ENCODE measurements around the gene PISD. TPM values are rescaled to one million over a fixed set of nuclear protein-coding genes. Genes with fewer than 3 reads are reported as not detected.

PISD gene
- total and polyA plus RNA-seq, 7 donors: 10.2 to 24.2 (median 16.3) TPM

- no peak overlapping the region for H3K4me3 ChIP-seq
- 93 to 96% (median 94%) methylated on average over 8 of the region's 8 CpGs for WGBS, 3 donors
- H3K4me1 ChIP-seq: no peaks in the 10 kb centered on the region
- no peaks in the 10 kb centered on the region for H3K27me3 ChIP-seq (ENCODE audit: insufficient read depth in 3 of 3, low read length in 2 of 3)
- H3K27ac ChIP-seq: no peak overlapping the region
- peaks cover 0 to 9% of the 10 kb centered on the region in 2 donors for H3K36me3 ChIP-seq (ENCODE audit: insufficient read depth in 1 of 2, low read depth in 1 of 2)
- DNase-seq: no peak
- intact Hi-C loops (cut with DNase I): no loop called here
- no peaks in the 10 kb centered on the region for H3K9me3 ChIP-seq
- no peak for TF ChIP-seq CTCF (IDR thresholded peaks at IDR 0.05)
- no peak for ATAC-seq
Observed at GRCh38 chr22:31575190-31575589, 86.8 kb downstream of the PISD start.

DNA sequence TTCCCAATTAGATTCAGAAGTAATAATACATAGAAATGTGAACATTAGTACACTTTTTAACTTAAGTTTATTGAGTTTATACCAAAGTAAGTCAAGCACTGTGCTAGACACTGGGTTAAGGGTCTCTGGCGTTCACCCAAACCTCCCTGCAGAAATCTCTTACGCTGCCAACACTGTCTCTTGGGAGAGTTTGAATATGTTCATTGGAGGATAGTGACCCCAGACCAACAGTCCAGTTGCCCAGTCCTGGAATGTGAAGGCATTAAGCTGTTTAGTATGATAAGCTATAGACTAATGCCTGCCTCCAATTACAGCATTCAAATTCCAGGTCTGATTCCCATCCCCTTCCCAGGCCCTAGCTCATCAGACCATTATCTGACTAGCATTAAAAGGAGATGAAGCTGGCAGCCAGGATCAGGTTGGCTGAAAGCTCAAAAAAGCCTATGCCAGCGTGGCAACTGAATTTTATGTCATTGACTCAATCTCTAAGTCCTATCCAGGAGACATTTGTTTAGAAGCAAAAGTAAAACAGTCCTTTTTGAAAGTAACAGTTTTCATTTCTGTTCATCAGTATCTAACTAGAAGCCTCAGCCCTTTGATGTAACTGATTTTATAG is 87.9 kb downstream of the PISD start:
- ATAC-seq: no peak
- intact Hi-C loops (cut with DNase I): no loop called here
- no peak overlapping the region for H3K4me3 ChIP-seq
- no peak for TF ChIP-seq CTCF (IDR thresholded peaks at IDR 0.05)
- H3K27me3 ChIP-seq (ENCODE audit: insufficient read depth in 3 of 3, low read length in 2 of 3): no peaks in the 10 kb centered on the region
- H3K27ac ChIP-seq: no peak overlapping the region
- DNase-seq: no peak
- H3K4me1 ChIP-seq: no peaks in the 10 kb centered on the region
- 79 to 84% (median 84%) methylated on average over 3 of the region's 3 CpGs for WGBS, 3 donors
- peaks cover 0 to 9% of the 10 kb centered on the region in 2 donors for H3K36me3 ChIP-seq (ENCODE audit: insufficient read depth in 1 of 2, low read depth in 1 of 2)
- H3K9me3 ChIP-seq: no peaks in the 10 kb centered on the region

- no peak overlapping the region for H3K27ac ChIP-seq
- TF ChIP-seq CTCF (IDR thresholded peaks at IDR 0.05): no peak
- ATAC-seq (no peak), DNase-seq (no peak)
- H3K4me3 ChIP-seq: no peak overlapping the region
- no peaks in the 10 kb centered on the region for H3K27me3 ChIP-seq (ENCODE audit: insufficient read depth in 3 of 3, low read length in 2 of 3)
- no peaks in the 10 kb centered on the region for H3K9me3 ChIP-seq
- H3K36me3 ChIP-seq (ENCODE audit: insufficient read depth in 1 of 2, low read depth in 1 of 2): peaks cover 0 to 9% of the 10 kb centered on the region in 2 donors
- WGBS, 3 donors: 84 to 90% (median 88%) methylated on average over 5 of the region's 5 CpGs
- intact Hi-C loops (cut with DNase I): no loop called here
- no peaks in the 10 kb centered on the region for H3K4me1 ChIP-seq
Observed at GRCh38 chr22:31572939-31573338, 89.1 kb downstream of the PISD start.

DNA sequence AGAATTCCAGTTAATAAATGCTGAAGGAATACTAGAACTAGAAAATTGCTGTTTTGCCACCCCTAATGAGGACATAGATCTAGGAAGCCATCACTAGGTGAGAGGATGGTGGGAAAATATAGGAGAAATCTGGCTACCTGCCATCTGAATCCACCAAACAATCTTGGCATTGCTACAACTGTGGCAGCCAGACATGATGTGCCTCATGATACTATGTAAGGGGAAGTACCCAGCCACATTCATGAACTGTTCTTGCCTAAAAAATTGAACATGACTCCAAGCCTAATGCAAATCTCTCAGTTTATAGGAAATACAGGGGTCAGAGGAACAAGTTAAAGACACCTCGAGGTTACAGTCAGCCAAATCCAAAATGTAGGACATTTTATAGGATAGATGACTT is 92.9 kb downstream of the PISD start:
- Histone ChIP-seq H3K36me3 (ENCODE audit: insufficient read depth in 1 of 2, low read depth in 1 of 2) (peaks cover 0 to 9% of the 10 kb centered on the region in 2 donors), H3K4me3 (no peak overlapping the region), H3K4me1 (no peaks in the 10 kb centered on the region), H3K27ac (no peak overlapping the region), H3K9me3 (no peaks in the 10 kb centered on the region), H3K27me3 (ENCODE audit: insufficient read depth in 3 of 3, low read length in 2 of 3) (no peaks in the 10 kb centered on the region)
- intact Hi-C loops (cut with DNase I): no loop called here
- DNase-seq (no peak), ATAC-seq (no peak)
- WGBS, 3 donors: 90 to 97% (median 94%) methylated on average over 1 of the region's 1 CpG
- no peak for TF ChIP-seq CTCF (IDR thresholded peaks at IDR 0.05)

Other genes starting within 250 kb of the PISD start
- 10 to 100 TPM; 24.8 to 34.2 (median 26.6) TPM for gene EIF4ENIF1, start 172.4 kb downstream of the PISD start, total RNA-seq
- gene EIF4ENIF1, start 172.4 kb downstream of the PISD start, polyA plus RNA-seq: 10 to 100 TPM in 2 of 3 donors, 1 to 10 TPM in 1; 9.2 to 23.4 (median 10.4) TPM
- gene SFI1, start 165.7 kb downstream of the PISD start, total RNA-seq: 1 to 10 TPM; 2.7 to 8.6 (median 4.1) TPM
- 1 to 10 TPM; 1.5 to 4.1 (median 2.2) TPM for gene SFI1, start 165.7 kb downstream of the PISD start, polyA plus RNA-seq
- gene PRR14L, start 87.9 kb upstream of the PISD start, total RNA-seq: 10 to 100 TPM in 3 of 4 donors, 1 to 10 TPM in 1; 8.8 to 16.4 (median 12.6) TPM
- gene PRR14L, start 87.9 kb upstream of the PISD start, polyA plus RNA-seq: 1 to 10 TPM; 2.7 to 7.0 (median 5.8) TPM
- gene DEPDC5, start 91.8 kb upstream of the PISD start, total RNA-seq: 10 to 100 TPM in 2 of 4 donors, 1 to 10 TPM in 2; 7.6 to 15.6 (median 9.4) TPM
- gene DEPDC5, start 91.8 kb upstream of the PISD start, polyA plus RNA-seq: 10 to 100 TPM in 1 of 3 donors, 1 to 10 TPM in 2; 6.3 to 10.7 (median 9.1) TPM